ENCODE results near the gene EP400. TPM values are rescaled to one million over a fixed set of nuclear protein-coding genes. Genes with fewer than 3 reads are reported as not detected.

EP400 gene
- total RNA-seq, 6 experiments from 2014 or later = 27.5 to 35.3 (median 30.4) TPM

- Mint-ChIP-seq H3K9me3 (no peaks in the 10 kb centered on the region), H3K27me3 (ENCODE audit: insufficient read depth) (no peaks in the 10 kb centered on the region), H3K36me3 (ENCODE audit: low read depth) (peaks cover 22% of the 10 kb centered on the region), H3K4me3 (peak overlapping the region; percentile 63), H3K27ac (peak overlapping the region; percentile 83), H3K4me1 (ENCODE audit: low read depth) (peaks cover 35% of the 10 kb centered on the region)
- DNase-seq = peak; percentile 70
- TF ChIP-seq CTCF (IDR thresholded peaks at IDR 0.05) = no peak
These were observed 54.1 kb downstream of the EP400 start for GRCh38 chr12:132003846-132004245.

GRCh38 chr12:132004946-132005345 lies 55.2 kb downstream of the EP400 start:
- DNase-seq = no peak
- Mint-ChIP-seq H3K27me3 (ENCODE audit: insufficient read depth) (peaks cover under 1% of the 10 kb centered on the region), H3K9me3 (no peaks in the 10 kb centered on the region), H3K4me1 (ENCODE audit: low read depth) (peaks cover 35% of the 10 kb centered on the region), H3K36me3 (ENCODE audit: low read depth) (peaks cover 22% of the 10 kb centered on the region), H3K4me3 (no peak overlapping the region), H3K27ac (peak overlapping the region; percentile 45; the same call in 1 of the 2 replicates)
- no peak for TF ChIP-seq CTCF (IDR thresholded peaks at IDR 0.05)

DNA sequence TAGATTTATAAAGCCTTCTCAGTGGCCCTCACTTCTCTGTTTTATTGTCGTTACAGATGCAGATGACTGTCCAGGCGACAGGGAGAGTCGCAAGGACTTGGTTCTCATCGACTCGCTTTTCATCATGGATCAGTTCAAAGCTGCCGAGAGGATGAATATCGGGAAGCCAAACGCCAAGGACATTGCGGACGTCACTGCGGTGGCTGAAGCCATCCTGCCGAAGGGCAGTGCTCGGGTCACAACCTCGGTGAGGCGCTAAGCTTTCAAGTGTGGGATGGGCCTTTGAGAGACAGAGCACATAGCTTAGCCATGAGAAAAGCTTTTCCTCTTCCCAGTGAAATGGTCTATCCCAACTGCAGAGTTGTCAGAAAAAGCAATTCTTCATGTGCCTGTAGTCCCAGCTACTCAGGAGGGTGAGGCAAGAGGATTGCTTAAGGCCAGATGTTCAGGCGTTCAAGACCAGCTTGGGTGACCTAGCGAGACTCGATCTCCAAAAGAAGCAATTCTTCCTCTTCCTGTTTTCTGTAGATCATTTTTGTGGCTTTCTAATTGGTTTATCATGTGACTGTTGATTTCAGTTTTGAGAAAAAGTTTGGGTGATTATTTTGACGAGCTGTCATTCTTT lies 56.4 kb downstream of the EP400 start:
- no peak for DNase-seq
- Mint-ChIP-seq H3K36me3 (ENCODE audit: low read depth) (peaks cover 25% of the 10 kb centered on the region), H3K27me3 (ENCODE audit: insufficient read depth) (peaks cover 2% of the 10 kb centered on the region), H3K4me1 (ENCODE audit: low read depth) (peaks cover 27% of the 10 kb centered on the region), H3K27ac (no peak overlapping the region), H3K9me3 (no peaks in the 10 kb centered on the region), H3K4me3 (no peak overlapping the region)
- no peak for TF ChIP-seq CTCF (IDR thresholded peaks at IDR 0.05)

DNA sequence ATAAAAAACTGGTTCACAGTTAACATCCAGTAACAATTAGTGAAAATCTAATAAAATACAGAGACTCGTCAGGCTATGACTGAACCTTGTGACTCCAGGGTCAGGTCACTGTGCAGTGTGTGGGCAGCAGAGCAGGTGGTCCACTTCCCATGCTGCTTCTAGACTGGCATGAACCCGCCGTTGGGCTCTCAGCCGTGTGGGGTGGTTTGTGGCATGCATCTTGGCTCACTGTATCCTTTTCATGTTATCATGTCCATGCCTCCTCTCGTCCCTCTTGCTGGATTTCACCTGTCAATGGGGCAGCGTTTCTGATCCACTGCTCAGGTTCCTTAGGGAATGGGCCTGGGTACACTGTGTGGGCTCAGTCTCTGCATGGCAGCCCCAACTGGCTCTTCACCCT lies 57.3 kb downstream of the EP400 start:
- DNase-seq = no peak
- Mint-ChIP-seq H3K4me3 (no peak overlapping the region), H3K27ac (no peak overlapping the region), H3K36me3 (ENCODE audit: low read depth) (peaks cover 31% of the 10 kb centered on the region), H3K9me3 (no peaks in the 10 kb centered on the region), H3K4me1 (ENCODE audit: low read depth) (peaks cover 27% of the 10 kb centered on the region), H3K27me3 (ENCODE audit: insufficient read depth) (peaks cover 2% of the 10 kb centered on the region)
- no peak for TF ChIP-seq CTCF (IDR thresholded peaks at IDR 0.05)

DNA sequence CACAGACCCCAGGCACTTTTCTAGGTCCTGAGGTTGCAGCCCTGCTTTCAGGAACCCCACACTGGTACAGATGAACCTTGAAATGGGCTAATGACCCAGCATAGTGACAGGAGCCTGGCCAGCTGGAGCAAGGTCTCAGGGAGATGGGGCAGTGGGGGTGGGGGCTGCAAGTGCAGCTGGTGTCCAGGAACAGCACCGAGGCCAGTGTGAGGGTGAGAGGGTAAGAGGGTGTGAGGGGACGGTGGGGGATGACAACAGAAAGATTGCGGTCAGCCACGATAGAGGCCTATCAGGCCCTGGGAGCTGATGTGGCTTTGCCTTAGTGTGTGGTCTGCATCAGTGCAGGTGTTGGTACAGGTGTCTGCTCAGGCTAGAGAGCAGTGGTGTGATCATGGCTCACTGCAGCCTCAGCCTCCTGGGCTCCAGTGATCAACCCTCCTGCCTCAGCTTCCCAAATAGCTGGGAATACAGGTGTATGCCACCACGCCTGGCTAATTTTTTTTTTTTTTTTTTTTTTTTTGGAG lies 59.7 kb downstream of the EP400 start:
- Mint-ChIP-seq H3K4me1 (ENCODE audit: low read depth) (peaks cover 16% of the 10 kb centered on the region), H3K27ac (no peak overlapping the region), H3K36me3 (ENCODE audit: low read depth) (peaks cover 42% of the 10 kb centered on the region), H3K4me3 (no peak overlapping the region), H3K9me3 (no peaks in the 10 kb centered on the region), H3K27me3 (ENCODE audit: insufficient read depth) (peaks cover 4% of the 10 kb centered on the region)
- no peak for DNase-seq
- TF ChIP-seq CTCF (IDR thresholded peaks at IDR 0.05) = no peak

All from HFFc6 (cell line).